NCI-H1930 (cell line): Measurements from ENCODE around the gene DALRD3.

Experiments
- DNase-seq, 2 experiments: peaks; one replicate each; lab custom pipeline; 2025; lab: John Stamatoyannopoulos, UW

Gene DALRD3

GRCh38 chr3:49005998-49006397 is 12.4 kb downstream of the DALRD3 start:
- no peak for DNase-seq

- no peak for DNase-seq
These were observed 13.1 kb downstream of the DALRD3 start for GRCh38 chr3:49005303-49005680.

DNA sequence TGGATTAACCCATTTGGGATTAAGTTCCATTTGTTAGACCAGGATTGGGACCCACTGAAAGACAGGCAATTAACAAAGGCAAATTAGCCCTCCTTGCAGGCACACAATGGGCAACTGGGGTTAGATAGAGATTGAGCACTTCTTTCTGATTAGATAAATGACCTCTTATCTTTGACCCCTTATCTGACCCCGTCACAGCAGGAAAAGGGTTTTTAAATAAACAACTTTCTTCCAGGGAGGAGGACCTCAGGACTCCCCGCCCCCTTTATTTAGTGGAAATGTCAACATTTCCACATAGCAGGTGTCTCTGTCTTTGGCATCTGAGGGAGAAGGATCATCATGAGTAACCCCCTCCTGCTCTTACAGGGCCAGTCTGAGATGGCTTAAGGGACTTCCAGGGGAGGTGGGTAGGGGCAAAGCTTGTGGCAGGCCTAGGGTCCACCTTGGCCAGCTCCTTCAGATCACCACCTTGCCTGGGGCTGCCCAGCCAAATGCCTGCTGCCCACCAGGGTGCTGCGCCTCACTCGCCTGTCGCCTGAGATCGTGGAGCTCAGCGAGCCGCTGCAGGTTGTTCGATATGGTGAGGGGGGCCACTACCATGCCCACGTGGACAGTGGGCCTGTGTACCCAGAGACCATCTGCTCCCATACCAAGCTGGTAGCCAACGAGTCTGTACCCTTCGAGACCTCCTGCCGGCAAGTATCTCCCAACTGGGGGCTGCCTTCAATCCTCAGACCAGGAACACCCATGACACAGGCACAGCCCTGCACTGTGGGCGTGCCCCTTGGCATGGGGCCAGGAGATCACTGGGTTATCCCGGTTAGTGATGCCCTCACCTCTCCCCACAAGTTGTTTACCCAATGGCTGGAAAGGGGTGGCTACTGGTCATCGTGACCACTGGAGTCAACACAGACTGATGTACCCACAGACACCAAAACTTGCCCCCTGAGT is 13.8 kb downstream of the DALRD3 start:
- DNase-seq = no peak

DNA sequence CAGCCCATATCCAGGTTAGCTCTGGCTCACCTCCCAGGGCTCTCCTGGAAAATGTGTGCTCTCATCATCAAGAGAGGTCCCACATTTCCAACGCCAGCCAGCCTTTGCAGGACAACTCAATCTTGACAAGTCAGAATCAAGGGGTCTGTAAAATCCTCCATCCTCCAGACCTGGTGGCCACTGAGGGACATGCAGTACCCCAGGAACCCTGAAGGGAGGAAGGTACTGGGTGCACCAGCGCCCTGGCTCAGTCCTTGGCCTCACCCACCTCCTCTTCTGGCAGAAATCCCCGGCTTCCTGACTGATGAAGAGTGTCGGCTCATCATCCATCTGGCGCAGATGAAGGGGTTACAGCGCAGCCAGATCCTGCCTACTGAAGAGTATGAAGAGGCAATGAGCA is 17.2 kb downstream of the DALRD3 start:
- no peak for DNase-seq

GRCh38 chr3:48999085-48999858 is 19.1 kb downstream of the DALRD3 start:
- no peak for DNase-seq

GRCh38 chr3:48997714-48998637 is 20.4 kb downstream of the DALRD3 start:
- no peak for DNase-seq

GRCh38 chr3:48997102-48997635 is 21.2 kb downstream of the DALRD3 start:
- DNase-seq = no peak

DNA sequence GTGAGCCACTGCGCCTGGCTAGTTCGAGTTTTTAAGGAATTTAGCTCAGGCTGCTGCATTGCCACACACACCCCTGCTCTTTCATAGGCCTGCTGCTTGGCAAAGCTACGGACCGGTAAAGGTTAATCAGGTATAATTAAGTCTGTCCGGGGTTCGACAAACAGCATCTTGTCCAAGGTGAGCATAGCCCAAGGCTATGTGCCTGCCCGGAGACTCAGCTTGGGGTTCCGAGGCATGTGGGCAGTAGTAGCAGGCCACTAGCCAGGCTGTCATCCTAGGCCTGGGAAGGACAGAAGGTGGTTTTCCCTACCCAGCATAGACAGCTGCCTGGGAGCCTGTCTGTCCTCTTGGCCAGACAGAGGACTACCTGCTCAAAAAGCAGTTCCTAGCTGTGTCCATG is 21.7 kb downstream of the DALRD3 start:
- no peak for DNase-seq

GRCh38 chr3:48993834-48994233 is 24.5 kb downstream of the DALRD3 start:
- DNase-seq = no peak

GRCh38 chr3:48991851-48992545 is 26.4 kb downstream of the DALRD3 start:
- DNase-seq = no peak

GRCh38 chr3:48990636-48991469 is 27.5 kb downstream of the DALRD3 start:
- no peak for DNase-seq

GRCh38 chr3:48989796-48990635 is 28.4 kb downstream of the DALRD3 start, which contains the start of gene P4HTM:
Gene P4HTM, plus strand, starts transcription at chr3:48990241. Its CDS starts 16 bp downstream, at chr3:48990257.
- peak; percentile 37 to 67 for DNase-seq

GRCh38 chr3:48989126-48989795 is 29.1 kb downstream of the DALRD3 start:
- no peak for DNase-seq

GRCh38 chr3:48985831-48986376 is 32.5 kb downstream of the DALRD3 start:
- no peak for DNase-seq

DNA sequence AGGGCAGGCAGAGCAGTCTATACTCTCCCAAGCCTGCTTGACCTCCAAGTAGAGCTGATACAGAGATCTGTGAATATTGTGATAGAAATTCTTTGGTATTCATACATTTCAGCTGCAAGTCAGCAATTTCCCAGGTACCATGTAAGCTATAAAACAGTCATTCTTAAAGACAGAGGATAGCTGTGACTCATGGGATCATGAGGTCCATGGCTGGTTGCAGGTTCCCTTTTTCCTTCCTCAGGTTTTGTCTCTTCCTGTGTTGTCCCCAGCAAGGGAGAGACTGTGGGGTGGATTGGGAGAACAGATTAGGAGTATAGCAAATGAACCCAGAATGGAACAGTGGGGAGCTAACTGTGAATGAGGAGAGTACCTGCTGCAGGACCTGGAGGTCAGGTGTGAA is 33.7 kb downstream of the DALRD3 start:
- no peak for DNase-seq

DNA sequence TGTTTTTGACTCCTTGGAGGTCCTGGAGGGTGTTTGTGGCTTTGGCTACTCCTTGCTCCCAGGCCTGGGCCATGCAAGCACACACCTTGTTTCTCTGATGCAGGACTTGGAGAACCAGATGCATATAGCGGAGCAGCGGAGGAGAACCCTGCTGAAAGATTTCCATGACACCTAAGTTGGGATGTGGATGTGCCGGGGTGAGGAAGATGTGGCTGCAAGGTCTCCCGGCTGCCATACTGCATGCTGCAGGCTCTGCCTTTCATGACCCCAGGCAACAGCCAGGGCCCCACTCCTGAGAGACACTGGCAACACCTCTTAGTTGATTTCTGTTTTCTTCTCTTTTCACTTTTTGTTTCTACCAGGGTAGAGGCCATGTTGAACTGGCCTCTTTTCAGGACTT is 35.3 kb downstream of the DALRD3 start:
- DNase-seq = no peak

DNA sequence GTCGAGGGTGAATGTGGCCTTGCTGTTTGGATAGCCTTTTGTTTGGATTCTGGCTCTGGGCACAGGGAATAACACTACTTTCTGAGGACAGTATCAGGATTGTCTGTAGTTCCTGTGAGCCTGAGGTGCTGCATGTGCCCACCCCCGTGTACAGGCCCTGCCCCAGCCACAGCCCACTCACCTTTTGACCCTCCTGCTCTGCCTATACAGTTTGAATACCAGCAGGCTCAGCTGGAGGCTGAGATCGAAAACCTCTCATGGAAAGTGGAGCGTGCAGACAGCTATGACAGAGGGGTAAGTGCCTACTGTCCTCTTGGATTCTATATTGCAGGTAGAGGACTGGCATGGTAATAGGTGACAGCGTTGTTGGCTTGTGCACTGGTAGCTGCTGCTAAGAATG is 35.7 kb downstream of the DALRD3 start:
- no peak for DNase-seq

DNA sequence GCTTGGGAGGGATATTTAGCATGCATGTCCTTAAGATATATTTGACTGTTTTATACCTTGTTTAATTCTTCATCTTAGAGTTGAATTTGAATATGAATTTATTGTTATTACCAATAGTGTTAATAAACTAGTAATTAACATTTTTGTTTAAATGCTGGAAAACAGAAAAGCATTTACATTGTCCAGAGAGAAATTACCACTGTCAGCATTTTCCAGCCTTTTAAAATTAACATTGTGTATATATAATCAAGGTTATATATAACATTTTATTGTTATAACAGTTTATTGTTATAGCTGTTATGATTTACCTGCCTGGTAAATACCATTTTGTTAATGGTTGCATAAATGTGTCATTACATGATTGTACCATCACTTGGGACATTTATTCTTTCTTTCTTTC is 36.4 kb downstream of the DALRD3 start:
- DNase-seq = no peak
